ENCODE data around the gene TMEM100. TPM values are rescaled to one million over a fixed set of nuclear protein-coding genes. Genes with fewer than 3 reads are reported as not detected.
"Not testable (repeated sequence)": the region's sequence is repeated elsewhere in the genome, so short reads cannot be mapped to it uniquely, and the experiment has no call there.

TMEM100 gene
- total RNA-seq, 1 experiment from 2014 or later: not detected

GRCh38 chr17:55676274-55676673 lies 46.4 kb downstream of the TMEM100 start:
- ChIA-PET POLR2A (ENCODE audit: unreplicated experiment) (no interaction called here), CTCF (no interaction called here)
- no peaks in the 10 kb centered on the region for H3K4me1 ChIP-seq (replicated peaks; ENCODE audit: insufficient read depth)
- no peaks in the 10 kb centered on the region for H3K36me3 ChIP-seq (ENCODE audit: low read depth)
- no peaks in the 10 kb centered on the region for H3K9me3 ChIP-seq (ENCODE audit: insufficient read depth, low read depth)
- no peak overlapping the region for H3K27ac ChIP-seq
- no peaks in the 10 kb centered on the region for H4K20me1 ChIP-seq (ENCODE audit: insufficient read depth)
- TF ChIP-seq EZH2 (IDR thresholded peaks at IDR 0.05; ENCODE audit: low read depth): no peak
- TF ChIP-seq CTCF (conservative IDR thresholded peaks at IDR 0.05): no peak
- BruUV-seq (replicated peaks): no TSS peak
- H3K4me2 ChIP-seq: no peak overlapping the region
- intact Hi-C loops (cut with micrococcal nuclease; ENCODE audit: unreplicated experiment): no loop called here
- no peaks in the 10 kb centered on the region for H3F3A ChIP-seq (ENCODE audit: insufficient read depth, low read depth)
- H3K9me2 ChIP-seq (ENCODE audit: insufficient read depth): no peaks in the 10 kb centered on the region
- H3K4me3 ChIP-seq: no peak overlapping the region
- H2AFZ ChIP-seq: no peak overlapping the region
- H3K27me3 ChIP-seq (ENCODE audit: insufficient read depth, low read depth): peaks cover 60% of the 10 kb centered on the region
- no peaks in the 10 kb centered on the region for H3K79me2 ChIP-seq (ENCODE audit: low read depth)
- DNase-seq: no peak

GRCh38 chr17:55673743-55674506 lies 48.7 kb downstream of the TMEM100 start:
- no peaks in the 10 kb centered on the region for H3K36me3 ChIP-seq (ENCODE audit: low read depth)
- no peak for TF ChIP-seq EZH2 (IDR thresholded peaks at IDR 0.05; ENCODE audit: low read depth)
- no peak for TF ChIP-seq CTCF (conservative IDR thresholded peaks at IDR 0.05)
- H3K79me2 ChIP-seq (ENCODE audit: low read depth): no peaks in the 10 kb centered on the region
- H3K4me3 ChIP-seq: no peak overlapping the region
- intact Hi-C loops (cut with micrococcal nuclease; ENCODE audit: unreplicated experiment): no loop called here
- H3K27me3 ChIP-seq (ENCODE audit: insufficient read depth, low read depth): peaks cover 42% of the 10 kb centered on the region
- ChIA-PET POLR2A (ENCODE audit: unreplicated experiment) (no interaction called here), CTCF (no interaction called here)
- H3K27ac ChIP-seq: no peak overlapping the region
- no peak for DNase-seq
- H3K4me2 ChIP-seq: no peak overlapping the region
- H4K20me1 ChIP-seq (ENCODE audit: insufficient read depth): no peaks in the 10 kb centered on the region
- no peaks in the 10 kb centered on the region for H3F3A ChIP-seq (ENCODE audit: insufficient read depth, low read depth)
- H3K9me3 ChIP-seq (ENCODE audit: insufficient read depth, low read depth): no peaks in the 10 kb centered on the region
- no TSS peak for BruUV-seq (replicated peaks)
- H2AFZ ChIP-seq: no peak overlapping the region
- no peaks in the 10 kb centered on the region for H3K9me2 ChIP-seq (ENCODE audit: insufficient read depth)
- no peaks in the 10 kb centered on the region for H3K4me1 ChIP-seq (replicated peaks; ENCODE audit: insufficient read depth)

GRCh38 chr17:55672585-55673501 lies 49.8 kb downstream of the TMEM100 start:
- H3K9me2 ChIP-seq (ENCODE audit: insufficient read depth): no peaks in the 10 kb centered on the region
- CTCF ChIA-PET: no interaction called here
- intact Hi-C loops (cut with micrococcal nuclease; ENCODE audit: unreplicated experiment): no loop called here
- H3K27me3 ChIP-seq (ENCODE audit: insufficient read depth, low read depth): peaks cover 39% of the 10 kb centered on the region
- no TSS peak for BruUV-seq (replicated peaks)
- H3K4me3 ChIP-seq: no peak overlapping the region
- no peak overlapping the region for H3K27ac ChIP-seq
- H3K79me2 ChIP-seq (ENCODE audit: low read depth): no peaks in the 10 kb centered on the region
- no peaks in the 10 kb centered on the region for H3F3A ChIP-seq (ENCODE audit: insufficient read depth, low read depth)
- no peak for DNase-seq
- H3K4me1 ChIP-seq (replicated peaks; ENCODE audit: insufficient read depth): no peaks in the 10 kb centered on the region
- POLR2A ChIA-PET (ENCODE audit: unreplicated experiment): no interaction called here
- no peaks in the 10 kb centered on the region for H4K20me1 ChIP-seq (ENCODE audit: insufficient read depth)
- no peak overlapping the region for H2AFZ ChIP-seq
- H3K4me2 ChIP-seq: no peak overlapping the region
- no peaks in the 10 kb centered on the region for H3K9me3 ChIP-seq (ENCODE audit: insufficient read depth, low read depth)
- TF ChIP-seq CTCF (conservative IDR thresholded peaks at IDR 0.05) (no peak), EZH2 (IDR thresholded peaks at IDR 0.05; ENCODE audit: low read depth) (no peak)
- H3K36me3 ChIP-seq (ENCODE audit: low read depth): no peaks in the 10 kb centered on the region

- H3F3A ChIP-seq (ENCODE audit: insufficient read depth, low read depth); intact Hi-C loops (cut with micrococcal nuclease; ENCODE audit: unreplicated experiment); H3K4me3 ChIP-seq; H3K4me1 ChIP-seq (replicated peaks; ENCODE audit: insufficient read depth); H3K4me2 ChIP-seq; H3K9me2 ChIP-seq (ENCODE audit: insufficient read depth); H3K9me3 ChIP-seq (ENCODE audit: insufficient read depth, low read depth); H3K79me2 ChIP-seq (ENCODE audit: low read depth); H4K20me1 ChIP-seq (ENCODE audit: insufficient read depth); H2AFZ ChIP-seq; H3K27ac ChIP-seq; BruUV-seq (replicated peaks); DNase-seq; H3K36me3 ChIP-seq (ENCODE audit: low read depth); POLR2A ChIA-PET (ENCODE audit: unreplicated experiment): not testable (repeated sequence)
- CTCF ChIA-PET: interaction anchor here (0.6 kb wide), 1 partner anchor 194 kb away, joined by 11 read pairs; no protein-coding TSS in a partner anchor
- H3K27me3 ChIP-seq (ENCODE audit: insufficient read depth, low read depth): peaks cover 34% of the 10 kb centered on the region
These were observed 50.7 kb downstream of the TMEM100 start for GRCh38 chr17:55672010-55672409.
